Trophoblast cell (in vitro differentiated cells and primary cell): ENCODE data around the gene SLFN13.

Source experiments
- DNase-seq, 2 donors: peaks; one replicate each; pipeline ENCODE4 v3.0.0-alpha.2; 2016
- H2AFZ ChIP-seq: 2 replicates; pipeline ENCODE4 v1.6.1; 2013; ENCODE audit warnings: low read length, moderate library complexity, mild to moderate bottlenecking; ENCODE audit not compliant: insufficient read depth, poor library complexity
- H2AK5ac ChIP-seq: 2 replicates; pipeline ENCODE4 v1.6.1; 2013; ENCODE audit warnings: mild to moderate bottlenecking, low read length
- H2BK120ac ChIP-seq: 2 replicates; pipeline ENCODE4 v1.6.1; 2013; ENCODE audit warnings: low read length, mild to moderate bottlenecking, moderate library complexity; ENCODE audit not compliant: insufficient read depth, poor library complexity
- H2BK12ac ChIP-seq: 2 replicates; pipeline ENCODE4 v1.6.1; 2013; ENCODE audit warnings: mild to moderate bottlenecking, low read length, moderate library complexity
- H2BK5ac ChIP-seq: 2 replicates; pipeline ENCODE4 v1.6.1; 2013; ENCODE audit warnings: low read length, low read depth, moderate library complexity, mild to moderate bottlenecking; ENCODE audit not compliant: poor library complexity
- H3K14ac ChIP-seq: 2 replicates; pipeline ENCODE4 v1.6.1; 2013; ENCODE audit warnings: mild to moderate bottlenecking, low read length
- H3K18ac ChIP-seq: 2 replicates; pipeline ENCODE4 v1.6.1; 2013; ENCODE audit warnings: mild to moderate bottlenecking, low read length
- H3K23ac ChIP-seq: 2 replicates; pipeline ENCODE4 v1.6.1; 2013; ENCODE audit warnings: low read length
- H3K27ac ChIP-seq: 2 replicates; pipeline ENCODE4 v1.5.1; 2013; ENCODE audit warnings: low read depth, mild to moderate bottlenecking, inconsistent platforms, low read length, moderate library complexity
- H3K27me3 ChIP-seq: 2 replicates; pipeline ENCODE4 v1.6.1; 2013; ENCODE audit warnings: inconsistent platforms, mild to moderate bottlenecking, low read length, moderate library complexity; ENCODE audit not compliant: insufficient read depth
- H3K36me3 ChIP-seq, 2 experiments: 1 replicate in 1 of 2; 2 replicates in 1 of 2; pipeline ENCODE4 v1.6.1; 2013; ENCODE audit warnings: low read length in 2 of 2, mild to moderate bottlenecking in 2 of 2, moderate library complexity in 1 of 2; ENCODE audit not compliant: insufficient read depth in 2 of 2, control insufficient read depth in 1 of 2
- H3K4ac ChIP-seq: 2 replicates; pipeline ENCODE4 v1.6.1; 2013; ENCODE audit warnings: low read depth, mild to moderate bottlenecking, low read length, moderate library complexity
- H3K4me1 ChIP-seq, 2 experiments: 1 replicate in 1 of 2; 2 replicates in 1 of 2; pipeline ENCODE4 v1.6.1; 2013; ENCODE audit warnings: low read length in 2 of 2, mild to moderate bottlenecking in 2 of 2, moderate library complexity in 1 of 2; ENCODE audit not compliant: insufficient read depth in 2 of 2, control insufficient read depth in 1 of 2
- H3K4me2 ChIP-seq: 2 replicates; pipeline ENCODE4 v1.6.1; 2013; ENCODE audit warnings: inconsistent platforms, mild to moderate bottlenecking, low read length, moderate library complexity
- H3K4me3 ChIP-seq: 2 replicates; pipeline ENCODE4 v1.5.1; 2013; ENCODE audit warnings: mild to moderate bottlenecking, low read depth, low read length, inconsistent platforms
- H3K79me1 ChIP-seq: one replicate; pipeline ENCODE4 v1.6.1; 2013; ENCODE audit warnings: low read length
- H3K79me2 ChIP-seq: 2 replicates; pipeline ENCODE4 v1.6.1; 2013; ENCODE audit warnings: low read length, mild to moderate bottlenecking; ENCODE audit not compliant: control insufficient read depth, insufficient read depth, poor library complexity
- H3K9ac ChIP-seq: 2 replicates; pipeline ENCODE4 v1.6.1; 2013; ENCODE audit warnings: mild to moderate bottlenecking, low read length
- H3K9me3 ChIP-seq: 2 replicates; pipeline ENCODE4 v1.6.1; 2013; ENCODE audit warnings: low read depth, mild to moderate bottlenecking, control low read depth, inconsistent platforms, low read length; ENCODE audit not compliant: insufficient read depth
- H4K12ac ChIP-seq: 2 replicates; pipeline ENCODE4 v1.6.1; 2013; ENCODE audit warnings: low read depth, mild to moderate bottlenecking, low read length, moderate library complexity
- H4K8ac ChIP-seq: 2 replicates; pipeline ENCODE4 v1.6.1; 2013; ENCODE audit warnings: low read depth, mild to moderate bottlenecking, low read length, moderate library complexity
- H4K91ac ChIP-seq: one replicate; pipeline ENCODE4 v1.6.1; 2013; ENCODE audit warnings: low read depth, mild to moderate bottlenecking, low read length, moderate library complexity
- WGBS: extraction: QIAGEN DNeasy Blood & Tissue Kit; methylation state at CpG from one replicate; pipeline ENCODE4 v1.1.7; 2013; ENCODE audit warnings: missing lambda C conversion rate; ENCODE audit not compliant: insufficient read length, insufficient coverage; ENCODE audit errors: extremely low coverage; 5-methylcytosine and 5-hydroxymethylcytosine counted together

Gene SLFN13

DNA sequence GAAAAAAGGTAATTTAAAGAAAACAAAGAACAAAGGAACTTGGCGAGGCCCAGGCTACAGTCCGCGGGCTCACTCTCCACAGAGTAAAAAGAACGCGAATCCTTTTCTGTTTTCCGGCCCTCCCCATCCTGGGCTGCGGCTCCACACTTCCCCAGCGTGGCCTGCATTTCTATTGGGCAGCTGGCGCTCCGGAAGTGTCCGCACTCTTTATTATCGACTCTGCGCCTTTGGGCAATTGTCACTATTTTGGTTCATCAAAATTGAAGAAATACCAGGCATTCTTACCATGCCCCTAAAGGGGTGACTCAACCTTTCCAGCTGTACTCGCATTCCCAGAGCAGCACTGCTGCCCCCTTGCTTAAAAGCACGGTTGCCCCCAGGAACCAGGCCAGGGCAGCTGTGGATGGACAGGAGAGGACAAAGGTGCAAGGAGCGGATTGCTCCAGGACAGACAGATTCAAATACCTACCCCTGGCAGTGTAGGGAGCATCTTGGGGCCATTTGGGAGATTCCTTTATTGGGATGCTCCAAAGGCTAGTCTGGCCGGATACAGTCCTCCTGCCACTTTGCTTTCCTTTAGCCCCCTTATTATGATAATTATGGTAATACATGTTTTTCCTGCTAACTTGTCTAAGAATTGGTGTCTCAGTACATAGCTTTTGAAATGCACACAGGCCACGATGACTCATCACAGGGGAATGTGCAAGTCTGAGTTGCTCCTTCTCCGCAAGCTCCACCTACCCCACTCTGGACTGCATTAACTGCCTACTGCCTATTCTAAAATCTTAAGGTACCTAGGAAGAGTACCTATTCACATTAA, 15.3 kb downstream of the SLFN13 start:
- Histone ChIP-seq H3K27ac (peak overlapping the region; percentile 98), H3K79me1 (peaks cover 21% of the 10 kb centered on the region), H3K14ac (peak overlapping the region; percentile 6), H2AK5ac (no peak overlapping the region), H3K4me3 (peak overlapping the region; percentile 12), H3K9me3 (no peaks in the 10 kb centered on the region), H3K4ac (no peak overlapping the region), H3K18ac (peak overlapping the region; percentile 5), H3K4me2 (peak overlapping the region; percentile 89), H2BK12ac (no peak overlapping the region), H4K91ac (peak overlapping the region; percentile 75), H3K79me2 (peaks cover 4% of the 10 kb centered on the region), H2BK120ac (peak overlapping the region; percentile 8), H3K36me3 (no peaks in the 10 kb centered on the region), H3K23ac (no peak overlapping the region), H3K27me3 (no peaks in the 10 kb centered on the region), H3K9ac (peak overlapping the region; percentile 9), H3K4me1 (peaks cover 9 to 11% of the 10 kb centered on the region in 2 experiments), H2AFZ (peak overlapping the region; percentile 14), H4K12ac (no peak overlapping the region), H2BK5ac (peak overlapping the region; percentile 70), H4K8ac (peak overlapping the region; percentile 56)
- peak; percentile 92 to 96 for DNase-seq
- no CpG with 5 or more reads among the region's 19 CpGs for WGBS

DNA sequence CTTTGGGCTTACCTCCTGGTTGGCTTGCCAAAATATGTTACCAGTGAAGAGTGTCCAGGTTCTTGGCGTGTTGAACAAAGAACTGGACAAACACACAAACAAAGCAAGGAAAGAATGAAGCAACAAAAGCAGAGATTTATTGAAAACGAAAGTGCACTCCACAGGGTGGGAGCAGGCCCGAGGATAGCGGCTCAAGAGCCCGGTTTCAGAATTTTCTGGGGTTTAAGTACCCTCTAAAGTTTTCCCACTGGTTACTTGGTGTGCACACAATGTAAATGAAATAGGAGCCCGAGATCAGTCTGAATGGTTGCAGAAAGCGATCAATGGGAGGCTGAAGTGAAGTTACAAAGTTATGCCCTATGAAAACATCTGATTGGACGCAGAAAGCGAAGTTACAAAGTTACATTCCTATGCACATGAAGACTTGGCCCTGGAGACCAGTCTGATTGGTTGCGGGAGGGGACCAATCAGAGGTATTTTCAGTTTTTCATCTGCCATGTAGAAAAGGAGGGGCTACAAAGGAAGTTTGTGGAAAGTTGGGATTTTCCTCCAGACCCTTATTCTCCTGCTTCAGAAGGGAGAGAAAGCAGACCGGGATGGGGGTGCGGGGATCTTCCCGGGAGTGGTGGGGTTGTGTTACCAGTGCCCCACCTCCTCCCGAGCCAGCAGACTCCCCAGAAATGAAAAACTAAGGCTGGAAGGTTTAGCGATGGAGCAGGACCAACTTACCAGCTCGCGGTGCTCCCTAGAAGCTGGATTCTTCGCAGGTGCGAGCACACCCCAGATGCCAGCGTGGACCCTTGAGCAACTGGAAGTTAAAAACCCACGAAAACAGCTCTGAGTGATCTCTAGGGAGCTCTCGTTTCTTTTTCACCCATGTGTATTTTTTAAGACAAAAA, 16.1 kb downstream of the SLFN13 start, which contains the start of gene SLFN12:
Gene SLFN12, minus strand, starts transcription at position 325 of the 899 bp plus-strand sequence. CDS start 9,472 bp downstream, outside the sequence.
- peak; percentile 26 to 43 for DNase-seq

DNA sequence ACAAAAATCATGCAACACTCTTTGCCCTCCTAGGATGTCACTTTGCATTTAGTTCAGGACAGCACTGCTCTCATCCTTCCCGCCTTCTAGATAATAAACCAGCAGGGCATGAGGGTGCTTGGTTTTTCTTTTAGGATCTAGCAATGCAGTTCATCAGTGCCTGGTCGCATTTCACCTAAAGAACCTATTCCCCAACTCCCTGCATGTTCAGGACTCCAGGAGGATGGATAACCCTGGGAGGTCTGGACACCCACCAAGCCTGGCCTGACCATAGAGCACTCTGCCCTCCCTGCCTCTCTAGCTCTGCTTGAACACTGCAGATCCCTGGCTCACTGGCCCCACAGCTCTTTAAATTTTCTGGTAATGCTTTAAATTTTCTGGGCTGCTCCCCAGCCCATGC, 18.9 kb downstream of the SLFN13 start:
- no peaks in the 10 kb centered on the region for H3K36me3 ChIP-seq
- no CpG with 5 or more reads among the region's 2 CpGs for WGBS
- H2BK120ac ChIP-seq, result no peak overlapping the region
- H3K79me1 ChIP-seq, result peaks cover 21% of the 10 kb centered on the region
- no peak overlapping the region for H3K23ac ChIP-seq
- no peak overlapping the region for H3K4me2 ChIP-seq
- H3K27ac ChIP-seq, result no peak overlapping the region
- H3K79me2 ChIP-seq, result peaks cover 4% of the 10 kb centered on the region
- no peaks in the 10 kb centered on the region for H3K27me3 ChIP-seq
- no peak for DNase-seq
- H4K8ac ChIP-seq, result no peak overlapping the region
- H3K18ac ChIP-seq, result no peak overlapping the region
- H3K4ac ChIP-seq, result no peak overlapping the region
- no peak overlapping the region for H2AK5ac ChIP-seq
- H2BK5ac ChIP-seq, result no peak overlapping the region
- no peak overlapping the region for H2BK12ac ChIP-seq
- H3K4me3 ChIP-seq, result no peak overlapping the region
- H3K4me1 ChIP-seq, result peaks cover 9 to 11% of the 10 kb centered on the region in 2 experiments
- no peak overlapping the region for H4K12ac ChIP-seq
- H3K9ac ChIP-seq, result no peak overlapping the region
- no peak overlapping the region for H2AFZ ChIP-seq
- H3K14ac ChIP-seq, result no peak overlapping the region
- no peaks in the 10 kb centered on the region for H3K9me3 ChIP-seq
- no peak overlapping the region for H4K91ac ChIP-seq

More for the DNA sequence above, 16.1 kb downstream of the SLFN13 start, which contains the start of gene SLFN12:
- no CpG with 5 or more reads among the region's 22 CpGs for WGBS
- H3K79me2 ChIP-seq, result peaks cover 4% of the 10 kb centered on the region
- no peak within 1 kb of the TSS for H3K23ac ChIP-seq
- no peak within 1 kb of the TSS for H2BK12ac ChIP-seq
- no peaks in the 10 kb centered on the region for H3K36me3 ChIP-seq
- H2AK5ac ChIP-seq, result no peak within 1 kb of the TSS
- H3K79me1 ChIP-seq, result peaks cover 21% of the 10 kb centered on the region
- H3K9me3 ChIP-seq, result no peaks in the 10 kb centered on the region
- H3K27me3 ChIP-seq, result no peaks in the 10 kb centered on the region
- H4K8ac ChIP-seq, result peak within 1 kb of the TSS; percentile 56
- peaks cover 9 to 11% of the 10 kb centered on the region in 2 experiments for H3K4me1 ChIP-seq
- peak within 1 kb of the TSS; percentile 42 for H2AFZ ChIP-seq
- H3K18ac ChIP-seq, result peak within 1 kb of the TSS; percentile 24
- H4K12ac ChIP-seq, result peak within 1 kb of the TSS; percentile 9
- peak within 1 kb of the TSS; percentile 61 for H2BK120ac ChIP-seq
- H3K27ac ChIP-seq, result peak within 1 kb of the TSS; percentile 98
- H3K4me2 ChIP-seq, result peak within 1 kb of the TSS; percentile 89
- H3K14ac ChIP-seq, result peak within 1 kb of the TSS; percentile 63
- H3K4me3 ChIP-seq, result peak within 1 kb of the TSS; percentile 68
- peak within 1 kb of the TSS; percentile 80 for H3K9ac ChIP-seq
- H3K4ac ChIP-seq, result peak within 1 kb of the TSS; percentile 64
- peak within 1 kb of the TSS; percentile 75 for H4K91ac ChIP-seq
- peak within 1 kb of the TSS; percentile 70 for H2BK5ac ChIP-seq

DNA sequence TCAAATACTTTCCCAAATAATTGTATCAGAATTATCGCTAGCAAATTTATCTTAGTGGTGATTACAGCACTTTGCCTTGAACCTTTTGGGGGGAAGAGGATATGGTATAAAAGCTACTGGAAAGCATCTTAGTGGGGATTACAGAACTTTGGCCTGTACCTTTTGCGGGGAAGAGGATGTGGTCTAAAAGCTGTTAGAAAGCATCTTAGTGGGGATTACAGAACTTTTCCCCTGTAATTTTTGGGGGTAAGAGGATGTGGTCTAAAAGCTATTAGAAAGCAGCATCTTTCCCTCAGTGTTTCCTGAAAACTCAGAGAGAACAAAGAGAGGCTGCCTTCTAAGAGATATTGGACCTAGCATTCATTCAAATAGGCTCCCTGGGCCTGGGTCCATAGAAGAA, 20.3 kb downstream of the SLFN13 start:
- H3K4ac ChIP-seq, result no peak overlapping the region
- no peak overlapping the region for H3K9ac ChIP-seq
- H2BK5ac ChIP-seq, result no peak overlapping the region
- DNase-seq, result no peak
- H2AFZ ChIP-seq, result no peak overlapping the region
- H4K12ac ChIP-seq, result no peak overlapping the region
- no peaks in the 10 kb centered on the region for H3K9me3 ChIP-seq
- no peak overlapping the region for H4K91ac ChIP-seq
- WGBS, result no CpG with 5 or more reads among the region's 2 CpGs
- no peak overlapping the region for H3K14ac ChIP-seq
- no peak overlapping the region for H2AK5ac ChIP-seq
- H3K79me2 ChIP-seq, result peaks cover 4% of the 10 kb centered on the region
- H3K23ac ChIP-seq, result no peak overlapping the region
- H3K4me2 ChIP-seq, result no peak overlapping the region
- no peaks in the 10 kb centered on the region for H3K27me3 ChIP-seq
- H3K36me3 ChIP-seq, result no peaks in the 10 kb centered on the region
- no peak overlapping the region for H3K18ac ChIP-seq
- H2BK120ac ChIP-seq, result no peak overlapping the region
- H3K27ac ChIP-seq, result no peak overlapping the region
- no peak overlapping the region for H4K8ac ChIP-seq
- no peak overlapping the region for H2BK12ac ChIP-seq
- H3K79me1 ChIP-seq, result peaks cover 12% of the 10 kb centered on the region
- H3K4me3 ChIP-seq, result no peak overlapping the region
- peaks cover 5 to 6% of the 10 kb centered on the region in 2 experiments for H3K4me1 ChIP-seq
